Dedifferentiated amniotic fluid mesenchymal stem cell (primary cell): ENCODE measurements around the gene CRYAA.
"Not testable (repeated sequence)": the region's sequence is repeated elsewhere in the genome, so short reads cannot be mapped to it uniquely, and the experiment has no call there.

Experiments
- DNase-seq: peaks from one replicate; pipeline ENCODE4 v3.0.0-alpha.2; 2016; ENCODE audit errors: extremely low spot score

Gene CRYAA

GRCh38 chr21:43177043-43177906, 8.5 kb downstream of the CRYAA start:
- not testable (repeated sequence) for DNase-seq

- not testable (repeated sequence) for DNase-seq
Observed at GRCh38 chr21:43178175-43178826, 9.5 kb downstream of the CRYAA start.

GRCh38 chr21:43181033-43181432, 12.2 kb downstream of the CRYAA start:
- not testable (repeated sequence) for DNase-seq

DNA sequence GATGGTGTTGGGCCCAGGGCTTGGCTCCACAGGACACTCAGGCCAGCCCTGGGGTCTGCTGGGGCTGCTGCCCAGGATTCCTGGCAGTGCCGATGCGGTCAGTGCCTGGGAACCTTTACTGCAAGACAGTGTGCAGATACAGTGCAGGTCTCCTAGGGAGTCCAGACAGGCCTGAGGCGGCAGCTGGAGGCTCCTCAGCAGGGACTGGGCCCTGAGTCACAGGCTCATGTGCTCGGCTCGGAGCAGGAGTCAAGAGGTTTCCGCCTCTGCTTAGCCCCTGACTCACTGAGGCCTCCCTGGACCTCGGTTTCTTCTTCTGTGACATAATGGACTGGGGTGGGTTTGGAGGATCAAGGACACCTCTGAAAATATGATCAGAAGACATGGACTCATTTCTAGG, 18.5 kb downstream of the CRYAA start:
- not testable (repeated sequence) for DNase-seq

- DNase-seq = no peak
Observed at GRCh38 chr21:43187715-43188114, 18.9 kb downstream of the CRYAA start.

DNA sequence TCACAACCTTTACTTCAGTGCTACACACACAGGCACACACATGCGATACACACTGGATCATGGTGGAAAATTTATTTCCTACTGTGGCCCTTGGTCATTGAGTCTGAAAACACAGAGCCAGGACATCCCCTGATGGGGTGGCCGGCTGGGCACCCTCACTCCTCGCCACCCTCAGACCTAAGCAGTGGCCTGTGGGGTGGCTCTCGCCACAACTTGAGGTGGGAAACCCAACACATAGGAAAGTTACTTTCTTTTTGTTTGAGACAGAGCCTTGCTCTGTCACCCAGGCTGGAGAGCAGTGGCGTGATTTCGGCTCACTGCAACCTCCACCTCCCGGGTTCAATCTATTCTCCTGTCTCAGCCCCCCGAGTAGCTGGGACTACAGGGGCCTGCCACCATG, 19.4 kb downstream of the CRYAA start:
- no peak for DNase-seq

- DNase-seq = no peak
Observed at GRCh38 chr21:43188592-43189210, 19.9 kb downstream of the CRYAA start.

DNA sequence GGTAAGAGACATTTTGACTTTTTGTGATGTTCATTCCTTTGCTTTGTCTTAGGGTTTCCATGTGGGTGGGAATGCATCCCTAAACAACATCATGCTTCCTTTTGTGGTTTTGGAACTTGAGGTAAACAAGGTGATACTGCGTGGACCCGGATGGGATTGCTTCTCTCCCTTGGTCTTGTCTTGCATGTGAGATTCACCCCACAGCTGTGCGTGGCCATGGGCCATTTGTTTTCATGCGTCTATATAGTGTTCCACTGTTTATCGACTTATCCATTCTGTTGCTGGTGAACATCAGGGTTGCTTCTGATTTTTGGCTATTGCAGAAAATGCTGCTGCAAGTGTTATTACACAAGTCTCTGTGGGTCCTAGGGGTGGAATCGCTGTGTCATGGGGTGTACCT, 21.1 kb downstream of the CRYAA start:
- no peak for DNase-seq

DNA sequence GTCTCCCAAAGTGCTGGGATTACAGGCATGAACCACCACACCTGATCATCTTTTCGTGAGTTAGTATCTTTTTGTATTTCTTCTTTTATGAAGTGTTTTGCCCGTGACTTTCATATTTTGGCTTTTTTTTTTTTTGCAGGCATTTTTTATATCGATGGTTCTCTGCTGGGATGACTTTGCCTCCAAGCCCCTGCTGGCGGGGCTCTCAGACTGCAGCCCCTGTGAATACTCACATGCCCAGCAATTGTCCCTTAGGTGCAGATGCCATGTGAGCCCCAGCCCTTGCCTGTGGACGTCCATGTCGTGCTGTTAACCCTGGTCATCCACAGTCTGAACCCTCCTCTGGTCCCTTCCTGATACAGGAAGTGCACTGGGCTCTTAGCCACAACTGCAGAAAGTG, 21.7 kb downstream of the CRYAA start:
- DNase-seq = no peak

DNA sequence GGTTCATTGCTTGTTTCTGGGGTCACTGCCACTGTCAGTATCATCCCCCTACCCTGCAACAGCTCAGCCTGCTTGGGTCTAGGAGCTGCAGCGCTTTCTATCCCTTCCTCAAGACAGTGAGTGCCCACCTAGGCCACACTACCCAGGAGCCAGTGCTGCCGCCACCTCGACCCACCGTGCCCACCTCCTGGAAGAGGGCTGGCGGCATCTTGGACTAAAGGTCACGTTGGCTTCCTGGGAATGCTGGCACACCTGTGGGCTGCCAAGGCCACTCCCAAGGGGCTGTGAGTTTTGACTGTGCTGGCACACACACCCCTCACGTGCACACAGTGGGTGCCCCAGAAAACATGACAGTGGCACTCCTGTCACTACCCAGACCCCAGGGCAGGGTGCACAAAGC, 22.1 kb downstream of the CRYAA start:
- DNase-seq = no peak

DNA sequence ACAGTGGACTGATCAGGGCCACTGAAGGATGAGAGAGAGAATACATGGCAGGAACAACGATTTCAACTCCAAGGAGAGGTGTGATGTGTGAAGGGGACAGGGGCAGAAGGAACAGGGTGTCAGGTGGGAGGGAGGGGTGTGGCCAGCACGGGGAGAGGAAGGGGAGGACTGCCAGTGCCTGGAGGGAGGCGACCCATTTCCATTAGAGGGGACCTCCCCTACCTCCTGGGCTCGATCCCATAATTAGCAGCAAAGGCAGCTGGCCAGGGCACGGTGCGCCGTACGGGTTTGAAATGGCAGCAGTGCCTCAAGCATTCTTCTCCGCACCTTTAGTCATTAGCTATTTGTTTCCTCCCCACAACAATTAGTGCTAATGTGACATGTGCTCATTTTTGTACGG, 22.7 kb downstream of the CRYAA start:
- no peak for DNase-seq

DNA sequence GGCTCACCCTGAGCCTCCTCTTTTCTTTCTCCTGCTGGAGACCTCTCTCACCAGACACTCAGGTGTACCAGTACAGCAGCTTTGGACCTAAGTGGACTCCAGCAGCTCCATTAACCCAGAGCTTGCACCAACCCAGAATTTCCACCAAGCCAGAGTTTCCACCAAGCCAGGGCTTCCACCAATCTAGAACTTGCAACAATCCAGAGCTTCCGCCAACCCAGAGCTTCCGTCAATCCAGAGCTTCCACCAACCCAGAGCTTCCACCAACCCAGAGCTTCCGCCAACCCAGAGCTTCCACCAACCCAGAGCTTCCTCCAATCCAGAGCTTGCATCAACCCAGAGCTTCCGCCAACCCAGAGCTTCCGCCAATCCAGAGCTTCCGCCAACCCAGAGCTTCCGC, 23.2 kb downstream of the CRYAA start:
- no peak for DNase-seq

- DNase-seq = no peak
Observed at GRCh38 chr21:43192501-43193081, 23.8 kb downstream of the CRYAA start.

DNA sequence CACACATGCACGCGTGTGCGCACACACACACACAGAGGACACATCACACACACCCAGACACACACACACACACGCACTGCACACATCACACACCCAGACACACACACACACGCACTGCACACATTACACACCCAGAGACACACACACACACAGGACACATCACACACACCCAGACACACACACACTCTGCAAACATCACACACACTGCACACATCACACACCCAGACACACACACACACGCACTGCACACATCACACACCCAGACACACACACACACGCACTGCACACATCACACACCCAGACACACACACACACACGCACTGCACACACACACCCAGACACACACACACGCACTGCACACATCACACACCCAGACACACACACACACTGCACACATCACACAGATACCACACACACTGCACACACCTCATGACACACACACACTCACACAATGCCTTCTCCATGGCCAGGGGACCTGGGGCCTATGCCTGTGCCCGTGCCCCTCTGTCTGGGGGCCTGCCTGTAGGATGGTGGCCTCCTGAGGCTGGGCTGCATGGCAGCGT, 24.4 kb downstream of the CRYAA start:
- DNase-seq = no peak

DNA sequence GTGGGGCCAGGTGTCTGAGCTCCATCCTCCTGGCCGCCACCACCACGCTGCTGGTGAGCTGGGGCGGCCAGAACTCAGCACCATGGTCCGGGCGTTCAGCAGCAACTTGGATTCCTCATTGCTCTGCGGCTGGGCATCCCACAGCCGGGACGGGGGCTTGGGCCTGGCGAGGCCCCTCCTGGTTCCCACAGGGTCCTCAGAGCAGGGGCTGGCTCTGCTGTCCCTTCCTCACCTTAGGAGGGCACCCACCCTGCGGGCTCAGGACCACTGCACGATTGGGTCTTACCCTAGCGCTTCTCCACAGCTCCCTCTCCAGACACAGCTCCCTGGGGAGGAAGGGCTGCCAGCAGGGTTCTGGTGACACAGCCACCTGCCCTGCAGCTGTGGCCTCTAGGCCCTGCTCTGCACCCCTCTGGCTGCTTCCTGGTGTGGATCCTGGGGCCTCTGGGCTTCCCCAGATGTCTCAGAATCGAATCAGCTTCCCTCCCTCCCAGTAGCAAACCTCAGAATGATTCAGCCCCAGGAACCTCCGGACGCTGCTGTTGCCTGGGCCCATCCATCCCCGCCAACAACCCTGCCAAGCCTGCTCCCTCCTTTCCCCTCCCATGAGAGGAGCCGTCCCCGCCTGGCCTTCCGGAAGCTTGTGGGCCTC, 25.0 kb downstream of the CRYAA start:
- DNase-seq = peak; percentile 38

- DNase-seq = no peak
Observed at GRCh38 chr21:43194303-43195120, 25.7 kb downstream of the CRYAA start.

GRCh38 chr21:43195121-43196021, 26.6 kb downstream of the CRYAA start:
- no peak for DNase-seq

DNA sequence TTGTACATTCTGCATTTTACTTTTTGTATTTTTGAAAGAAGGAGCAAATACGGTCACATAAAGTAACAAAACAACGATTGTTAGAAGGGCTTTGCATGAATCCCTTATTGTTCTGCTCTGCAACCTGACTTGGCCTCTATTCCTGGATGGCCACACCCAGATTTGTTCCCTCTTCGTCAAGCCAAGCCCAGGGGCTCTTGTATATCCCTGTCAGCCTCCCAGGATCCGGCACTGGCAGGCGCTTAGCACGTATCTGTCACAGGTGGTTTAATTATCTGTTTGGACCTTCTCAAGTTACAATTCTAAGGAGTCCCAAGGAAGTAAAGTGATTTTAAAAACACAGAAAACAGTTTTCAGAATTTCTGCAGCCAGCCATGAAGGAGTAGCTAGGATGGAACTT, 28.0 kb downstream of the CRYAA start:
- DNase-seq = no peak

DNA sequence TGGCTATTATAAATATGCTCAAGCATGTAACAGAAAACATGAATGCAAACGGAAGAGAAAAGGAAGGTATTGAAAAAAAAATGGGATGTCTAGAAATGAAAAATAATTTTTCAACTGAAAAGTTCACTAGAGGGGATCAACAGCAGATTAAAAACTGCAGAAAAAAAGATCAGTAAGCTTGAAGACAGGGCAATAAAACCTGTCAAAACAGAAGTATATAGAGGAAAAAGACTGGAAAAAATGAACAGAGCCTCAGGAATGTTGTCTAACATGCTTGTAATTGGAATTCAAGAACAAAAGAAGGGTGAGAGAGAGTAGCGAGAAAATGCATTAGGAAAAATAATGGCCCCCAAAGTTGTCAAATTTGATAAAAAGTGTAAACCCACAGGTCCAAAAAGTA, 29.6 kb downstream of the CRYAA start:
- DNase-seq = no peak

DNA sequence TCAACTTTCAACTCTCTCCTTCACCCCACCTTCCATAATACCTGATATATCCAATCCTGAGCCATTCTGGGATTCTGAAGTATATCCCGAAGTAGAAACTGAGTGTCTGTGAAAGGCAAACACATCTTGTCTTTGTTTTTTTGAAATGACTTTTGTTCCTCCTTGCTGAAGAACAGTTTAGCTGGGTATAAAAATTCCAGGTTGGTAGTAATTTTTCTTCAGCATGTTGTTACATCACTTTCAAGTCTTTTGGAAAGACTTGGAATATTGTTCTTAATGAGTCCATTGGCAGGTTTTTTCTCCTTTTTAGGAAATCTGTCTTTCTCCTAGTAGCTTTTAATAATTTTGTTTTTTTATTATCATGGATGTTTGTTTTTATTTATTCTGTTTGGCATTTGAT, 32.7 kb downstream of the CRYAA start:
- DNase-seq = no peak
